ENCODE results near the gene KLHL15. TPM values are rescaled to one million over a fixed set of nuclear protein-coding genes. Genes with fewer than 3 reads are reported as not detected.

KLHL15 gene
- total RNA-seq, 1 donor from 2014 or later: 6.6 TPM

GRCh38 chrX:23935106-23935505, 91.9 kb downstream of the KLHL15 start:
- no peaks in the 10 kb centered on the region for H3K9me3 ChIP-seq (replicated peaks)
- intact Hi-C loops (cut with micrococcal nuclease): no loop called here
- H3K36me3 ChIP-seq: no peaks in the 10 kb centered on the region
- no peak for DNase-seq
- H3K4me1 ChIP-seq: no peaks in the 10 kb centered on the region
- no peak for TF ChIP-seq CTCF (IDR thresholded peaks at IDR 0.05; ENCODE audit: borderline replicate concordance)
- H3K27me3 ChIP-seq (ENCODE audit: low read depth): no peaks in the 10 kb centered on the region
- no peak overlapping the region for H3K27ac ChIP-seq (replicated peaks)
- H3K4me3 ChIP-seq: no peak overlapping the region

Other genes starting within 250 kb of the KLHL15 start
- gene SAT1, start 244.0 kb downstream of the KLHL15 start, total RNA-seq: 99.7 TPM
- 102 TPM for gene APOO, start 119.2 kb downstream of the KLHL15 start, total RNA-seq
- gene CXorf58, start 119.2 kb downstream of the KLHL15 start, total RNA-seq: 0.49 TPM
- gene EIF2S3, start 27.8 kb upstream of the KLHL15 start, total RNA-seq: 71.0 TPM
- gene ZFX, start 122.5 kb upstream of the KLHL15 start, total RNA-seq: 32.8 TPM

Data from left ventricle myocardium inferior (tissue), 1 donor.